OCI-LY3 (cell line): ENCODE results near the gene NCKAP5.

Source experiments
- EZH2phosphoT487 ChIP-seq: fragments of 200-600 bp; shearing (Covaris generic); IDR thresholded peaks from 2 replicates; pipeline ENCODE4 v1.6.1; 2018; ENCODE audit warnings: antibody characterized with exemption, mixed run types, low read depth
- TF ChIP-seq, protein P1 (sequence below): fragments of 200-600, 300-600 bp; sonication (generic); IDR thresholded peaks from 2 replicates; pipeline ENCODE4 v1.5.1; 2014; ENCODE audit warnings: antibody characterized with exemption, low read length, low read depth

DNA sequence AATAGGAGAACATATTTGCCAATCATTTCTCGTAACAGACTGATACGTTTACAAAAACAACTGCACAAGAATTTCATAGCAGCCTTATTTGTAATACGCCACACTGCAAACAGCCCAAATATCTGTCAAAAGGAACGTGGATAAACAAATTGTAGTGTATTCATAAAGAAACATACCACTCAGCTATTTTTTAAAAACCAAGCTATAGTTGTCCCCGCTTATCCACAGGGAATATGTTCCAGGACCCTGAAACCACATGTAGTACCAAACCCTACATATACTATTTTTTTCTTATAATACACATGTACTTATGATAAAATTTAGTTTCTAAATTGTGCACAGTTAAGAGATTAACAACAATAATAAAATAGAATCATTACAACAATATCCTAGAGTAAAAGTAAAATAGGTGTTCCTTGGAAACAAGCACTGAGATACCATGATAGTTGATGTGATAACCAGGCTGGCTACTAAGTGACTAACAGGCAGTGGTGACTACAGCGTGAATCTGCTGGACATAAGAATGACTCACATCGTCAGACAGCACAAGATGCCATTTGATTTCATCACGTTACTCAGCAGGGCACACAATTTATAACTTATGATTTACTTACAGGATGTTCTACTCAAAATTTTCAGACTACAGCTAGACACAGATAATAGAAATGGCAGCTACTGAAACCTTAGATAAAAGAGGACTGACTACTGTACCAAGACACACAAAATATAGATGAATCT is 367.4 kb downstream of the NCKAP5 start:
- TF ChIP-seq, protein P1, sequence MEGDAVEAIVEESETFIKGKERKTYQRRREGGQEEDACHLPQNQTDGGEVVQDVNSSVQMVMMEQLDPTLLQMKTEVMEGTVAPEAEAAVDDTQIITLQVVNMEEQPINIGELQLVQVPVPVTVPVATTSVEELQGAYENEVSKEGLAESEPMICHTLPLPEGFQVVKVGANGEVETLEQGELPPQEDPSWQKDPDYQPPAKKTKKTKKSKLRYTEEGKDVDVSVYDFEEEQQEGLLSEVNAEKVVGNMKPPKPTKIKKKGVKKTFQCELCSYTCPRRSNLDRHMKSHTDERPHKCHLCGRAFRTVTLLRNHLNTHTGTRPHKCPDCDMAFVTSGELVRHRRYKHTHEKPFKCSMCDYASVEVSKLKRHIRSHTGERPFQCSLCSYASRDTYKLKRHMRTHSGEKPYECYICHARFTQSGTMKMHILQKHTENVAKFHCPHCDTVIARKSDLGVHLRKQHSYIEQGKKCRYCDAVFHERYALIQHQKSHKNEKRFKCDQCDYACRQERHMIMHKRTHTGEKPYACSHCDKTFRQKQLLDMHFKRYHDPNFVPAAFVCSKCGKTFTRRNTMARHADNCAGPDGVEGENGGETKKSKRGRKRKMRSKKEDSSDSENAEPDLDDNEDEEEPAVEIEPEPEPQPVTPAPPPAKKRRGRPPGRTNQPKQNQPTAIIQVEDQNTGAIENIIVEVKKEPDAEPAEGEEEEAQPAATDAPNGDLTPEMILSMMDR = no peak
- no peak for TF ChIP-seq EZH2phosphoT487
